Measurements from ENCODE around the gene MZT2A.
"Not testable (repeated sequence)": the region's sequence is repeated elsewhere in the genome, so short reads cannot be mapped to it uniquely, and the experiment has no call there.

The MZT2A gene

GRCh38 chr2:131492015-131492417 lies at the start of gene MZT2A:
TSS of gene MZT2A (minus strand) at chr2:131492397. CDS start at chr2:131492376, 21 bp downstream.
- not testable (repeated sequence) for DNase-seq

GRCh38 chr2:131538856-131539255 lies 46.7 kb upstream of the MZT2A start:
- DNase-seq = not testable (repeated sequence)

- DNase-seq = not testable (repeated sequence)
Measured at GRCh38 chr2:131536841-131537240, 44.6 kb upstream of the MZT2A start.

- not testable (repeated sequence) for DNase-seq
Measured at GRCh38 chr2:131535951-131536826, 44.0 kb upstream of the MZT2A start.

GRCh38 chr2:131535526-131535925 lies 43.3 kb upstream of the MZT2A start:
- no peak for DNase-seq

GRCh38 chr2:131534965-131535364 lies 42.8 kb upstream of the MZT2A start:
- not testable (repeated sequence) for DNase-seq

- not testable (repeated sequence) for DNase-seq
Measured at GRCh38 chr2:131534317-131534672, 42.1 kb upstream of the MZT2A start.

GRCh38 chr2:131533609-131534316 lies 41.6 kb upstream of the MZT2A start:
- DNase-seq = not testable (repeated sequence)

- DNase-seq = not testable (repeated sequence)
Measured at GRCh38 chr2:131532723-131533608, 40.8 kb upstream of the MZT2A start.

GRCh38 chr2:131531547-131532185 lies 39.5 kb upstream of the MZT2A start:
- not testable (repeated sequence) for DNase-seq

GRCh38 chr2:131530626-131531344 lies 38.6 kb upstream of the MZT2A start:
- not testable (repeated sequence) for DNase-seq

GRCh38 chr2:131529864-131530445 lies 37.8 kb upstream of the MZT2A start:
- DNase-seq = not testable (repeated sequence)

GRCh38 chr2:131528981-131529863 lies 37.0 kb upstream of the MZT2A start:
- DNase-seq = not testable (repeated sequence)

- peak; percentile 86 for DNase-seq
Measured at GRCh38 chr2:131527131-131528001, 35.2 kb upstream of the MZT2A start, which contains the start of gene CCDC74A. TSS of gene CCDC74A (plus strand) at chr2:131527888. CDS start at chr2:131527971, 83 bp downstream.

GRCh38 chr2:131525256-131525655 lies 33.1 kb upstream of the MZT2A start:
- not testable (repeated sequence) for DNase-seq

- DNase-seq = no peak
Measured at GRCh38 chr2:131521961-131522781, 30.0 kb upstream of the MZT2A start.

GRCh38 chr2:131521524-131521923 lies 29.3 kb upstream of the MZT2A start:
- not testable (repeated sequence) for DNase-seq

- no peak for DNase-seq
Measured at GRCh38 chr2:131520526-131520925, 28.3 kb upstream of the MZT2A start.
